ENCODE data around the gene TRAPPC6A.

The TRAPPC6A gene

GRCh38 chr19:45163751-45164460 is 14.1 kb downstream of the TRAPPC6A start:
- no peak for DNase-seq (ENCODE audit: low spot score)

- no peak for DNase-seq (ENCODE audit: low spot score)
These were observed 14.9 kb downstream of the TRAPPC6A start for GRCh38 chr19:45163156-45163555.

- DNase-seq (ENCODE audit: low spot score): no peak
These were observed 15.4 kb downstream of the TRAPPC6A start for GRCh38 chr19:45162608-45163143.

- DNase-seq (ENCODE audit: low spot score): no peak
These were observed 16.1 kb downstream of the TRAPPC6A start for GRCh38 chr19:45161738-45162607.

- no peak for DNase-seq (ENCODE audit: low spot score)
These were observed 16.9 kb downstream of the TRAPPC6A start, which contains the start of gene NKPD1 for GRCh38 chr19:45160870-45161737. TSS of gene NKPD1 (minus strand) at chr19:45160982. CDS start at chr19:45160150, 832 bp downstream.

- no peak for DNase-seq (ENCODE audit: low spot score)
These were observed 18.1 kb downstream of the TRAPPC6A start for GRCh38 chr19:45159971-45160324.

GRCh38 chr19:45159210-45159970 is 18.6 kb downstream of the TRAPPC6A start:
- DNase-seq (ENCODE audit: low spot score): no peak

GRCh38 chr19:45158503-45159209 is 19.4 kb downstream of the TRAPPC6A start:
- DNase-seq (ENCODE audit: low spot score): no peak

GRCh38 chr19:45156751-45157150 is 21.3 kb downstream of the TRAPPC6A start:
- DNase-seq (ENCODE audit: low spot score): no peak

GRCh38 chr19:45156011-45156630 is 21.9 kb downstream of the TRAPPC6A start:
- no peak for DNase-seq (ENCODE audit: low spot score)

GRCh38 chr19:45154064-45154827 is 23.8 kb downstream of the TRAPPC6A start:
- DNase-seq (ENCODE audit: low spot score): no peak

- peak; percentile 26 for DNase-seq (ENCODE audit: low spot score)
These were observed 24.5 kb downstream of the TRAPPC6A start for GRCh38 chr19:45153339-45154063.

GRCh38 chr19:45152504-45153338 is 25.3 kb downstream of the TRAPPC6A start:
- peak; percentile 55 for DNase-seq (ENCODE audit: low spot score)

GRCh38 chr19:45151821-45152503 is 26.1 kb downstream of the TRAPPC6A start:
- no peak for DNase-seq (ENCODE audit: low spot score)

- DNase-seq (ENCODE audit: low spot score): no peak
These were observed 26.7 kb downstream of the TRAPPC6A start for GRCh38 chr19:45151320-45151719.

- DNase-seq (ENCODE audit: low spot score): no peak
These were observed 27.2 kb downstream of the TRAPPC6A start for GRCh38 chr19:45150751-45151281.

- DNase-seq (ENCODE audit: low spot score): no peak
These were observed 27.9 kb downstream of the TRAPPC6A start for GRCh38 chr19:45150180-45150579.
